Measurements from ENCODE around the gene DGCR2.

The DGCR2 gene

DNA sequence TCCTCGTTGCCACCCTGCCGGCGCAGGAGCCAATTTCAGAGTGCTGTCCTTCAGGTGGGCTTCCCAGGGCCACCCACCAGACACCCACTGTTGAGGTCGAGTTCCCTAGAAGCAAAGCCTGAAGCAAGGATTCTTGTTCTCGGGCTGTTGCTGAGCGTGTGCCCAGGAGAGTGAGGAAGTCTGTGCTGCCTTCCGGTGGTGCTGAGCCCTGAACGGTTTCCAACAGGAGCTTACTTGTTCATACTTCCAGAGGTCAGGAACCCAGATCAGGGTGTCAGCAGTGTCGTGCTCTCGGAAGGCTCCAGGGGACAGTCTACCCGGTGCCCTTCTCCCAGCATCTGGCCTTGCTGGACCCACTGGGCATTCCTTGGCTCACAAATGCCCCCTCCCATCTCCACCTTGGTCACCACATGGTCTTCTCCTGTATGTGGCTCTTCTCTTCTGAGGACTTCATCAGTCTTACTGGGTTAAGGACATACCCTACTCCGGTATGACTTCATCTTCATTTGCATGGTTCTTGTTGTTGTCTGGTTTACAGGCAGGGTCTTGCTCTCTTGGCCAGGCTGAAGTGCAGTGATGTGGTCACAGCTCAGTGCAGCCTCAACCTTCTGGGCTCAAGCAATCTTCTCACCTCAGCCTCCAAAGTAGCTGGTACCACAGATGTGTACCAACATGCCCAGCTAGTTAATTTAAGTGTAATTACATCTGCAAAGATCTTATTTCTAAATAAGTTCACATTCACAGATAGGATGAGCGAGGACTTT, 45.1 kb upstream of the DGCR2 start:
- TF ChIP-seq EP300 (IDR thresholded peaks at IDR 0.05; ENCODE audit: borderline replicate concordance) (no peak), TEAD4 (IDR thresholded peaks at IDR 0.05) (no peak), CREB1 (IDR thresholded peaks at IDR 0.05; ENCODE audit: low read depth) (no peak), YY1 (IDR thresholded peaks at IDR 0.05; ENCODE audit: low read depth) (no peak), RAD21 (IDR thresholded peaks at IDR 0.05; ENCODE audit: low read depth) (no peak), NFIC (IDR thresholded peaks at IDR 0.05) (no peak), TCF12 (IDR thresholded peaks at IDR 0.05; ENCODE audit: low read depth) (no peak), EGR1 (IDR thresholded peaks at IDR 0.05) (no peak), MAX (IDR thresholded peaks at IDR 0.05) (no peak), FOXM1 (IDR thresholded peaks at IDR 0.05; ENCODE audit: borderline replicate concordance, low read depth) (no peak), TAF1 (IDR thresholded peaks at IDR 0.05; ENCODE audit: low read depth) (no peak), ZBTB7A (IDR thresholded peaks at IDR 0.05; ENCODE audit: low read depth) (no peak), CEBPB (IDR thresholded peaks at IDR 0.05) (no peak)
- TF ChIP-seq, protein P1, sequence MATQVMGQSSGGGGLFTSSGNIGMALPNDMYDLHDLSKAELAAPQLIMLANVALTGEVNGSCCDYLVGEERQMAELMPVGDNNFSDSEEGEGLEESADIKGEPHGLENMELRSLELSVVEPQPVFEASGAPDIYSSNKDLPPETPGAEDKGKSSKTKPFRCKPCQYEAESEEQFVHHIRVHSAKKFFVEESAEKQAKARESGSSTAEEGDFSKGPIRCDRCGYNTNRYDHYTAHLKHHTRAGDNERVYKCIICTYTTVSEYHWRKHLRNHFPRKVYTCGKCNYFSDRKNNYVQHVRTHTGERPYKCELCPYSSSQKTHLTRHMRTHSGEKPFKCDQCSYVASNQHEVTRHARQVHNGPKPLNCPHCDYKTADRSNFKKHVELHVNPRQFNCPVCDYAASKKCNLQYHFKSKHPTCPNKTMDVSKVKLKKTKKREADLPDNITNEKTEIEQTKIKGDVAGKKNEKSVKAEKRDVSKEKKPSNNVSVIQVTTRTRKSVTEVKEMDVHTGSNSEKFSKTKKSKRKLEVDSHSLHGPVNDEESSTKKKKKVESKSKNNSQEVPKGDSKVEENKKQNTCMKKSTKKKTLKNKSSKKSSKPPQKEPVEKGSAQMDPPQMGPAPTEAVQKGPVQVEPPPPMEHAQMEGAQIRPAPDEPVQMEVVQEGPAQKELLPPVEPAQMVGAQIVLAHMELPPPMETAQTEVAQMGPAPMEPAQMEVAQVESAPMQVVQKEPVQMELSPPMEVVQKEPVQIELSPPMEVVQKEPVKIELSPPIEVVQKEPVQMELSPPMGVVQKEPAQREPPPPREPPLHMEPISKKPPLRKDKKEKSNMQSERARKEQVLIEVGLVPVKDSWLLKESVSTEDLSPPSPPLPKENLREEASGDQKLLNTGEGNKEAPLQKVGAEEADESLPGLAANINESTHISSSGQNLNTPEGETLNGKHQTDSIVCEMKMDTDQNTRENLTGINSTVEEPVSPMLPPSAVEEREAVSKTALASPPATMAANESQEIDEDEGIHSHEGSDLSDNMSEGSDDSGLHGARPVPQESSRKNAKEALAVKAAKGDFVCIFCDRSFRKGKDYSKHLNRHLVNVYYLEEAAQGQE (IDR thresholded peaks at IDR 0.05; ENCODE audit: low read depth), result no peak
- TF ChIP-seq, protein P2, sequence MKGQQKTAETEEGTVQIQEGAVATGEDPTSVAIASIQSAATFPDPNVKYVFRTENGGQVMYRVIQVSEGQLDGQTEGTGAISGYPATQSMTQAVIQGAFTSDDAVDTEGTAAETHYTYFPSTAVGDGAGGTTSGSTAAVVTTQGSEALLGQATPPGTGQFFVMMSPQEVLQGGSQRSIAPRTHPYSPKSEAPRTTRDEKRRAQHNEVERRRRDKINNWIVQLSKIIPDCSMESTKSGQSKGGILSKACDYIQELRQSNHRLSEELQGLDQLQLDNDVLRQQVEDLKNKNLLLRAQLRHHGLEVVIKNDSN (IDR thresholded peaks at IDR 0.05), result no peak

DNA sequence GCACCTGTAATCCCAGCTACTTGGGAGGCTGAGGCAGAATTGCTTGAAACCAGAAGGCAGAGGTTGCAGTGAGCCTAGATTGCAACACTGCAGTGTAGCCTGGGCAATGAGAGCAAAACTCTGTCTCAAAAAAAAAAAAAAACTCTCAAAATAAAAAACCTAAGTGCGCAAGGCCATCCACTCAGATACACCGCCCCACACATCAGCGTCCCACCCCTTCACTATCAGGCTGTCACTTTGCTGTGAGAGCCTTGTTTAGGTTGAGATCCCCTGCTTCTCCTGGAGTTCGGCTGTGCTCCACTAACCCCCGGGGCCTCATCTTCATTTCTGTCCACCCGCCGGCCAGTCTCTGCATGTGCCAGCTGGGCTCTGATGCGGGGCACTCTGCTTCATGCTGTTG, 44.2 kb upstream of the DGCR2 start:
- no peak for TF ChIP-seq MAX (IDR thresholded peaks at IDR 0.05)
- TF ChIP-seq EP300 (IDR thresholded peaks at IDR 0.05; ENCODE audit: borderline replicate concordance), result no peak
- no peak for TF ChIP-seq YY1 (IDR thresholded peaks at IDR 0.05; ENCODE audit: low read depth)
- TF ChIP-seq NFIC (IDR thresholded peaks at IDR 0.05), result no peak
- no peak for TF ChIP-seq FOXM1 (IDR thresholded peaks at IDR 0.05; ENCODE audit: borderline replicate concordance, low read depth)
- TF ChIP-seq, protein P1 (IDR thresholded peaks at IDR 0.05; ENCODE audit: low read depth), result no peak
- no peak for TF ChIP-seq CREB1 (IDR thresholded peaks at IDR 0.05; ENCODE audit: low read depth)
- TF ChIP-seq CEBPB (IDR thresholded peaks at IDR 0.05), result no peak
- no peak for TF ChIP-seq EGR1 (IDR thresholded peaks at IDR 0.05)
- no peak for TF ChIP-seq TAF1 (IDR thresholded peaks at IDR 0.05; ENCODE audit: low read depth)
- TF ChIP-seq TEAD4 (IDR thresholded peaks at IDR 0.05), result no peak
- no peak for TF ChIP-seq RAD21 (IDR thresholded peaks at IDR 0.05; ENCODE audit: low read depth)
- no peak for TF ChIP-seq ZBTB7A (IDR thresholded peaks at IDR 0.05; ENCODE audit: low read depth)
- no peak for TF ChIP-seq TCF12 (IDR thresholded peaks at IDR 0.05; ENCODE audit: low read depth)
- TF ChIP-seq, protein P2 (IDR thresholded peaks at IDR 0.05), result no peak

GRCh38 chr22:19164425-19164824, 42.2 kb upstream of the DGCR2 start:
- no peak for TF ChIP-seq CREB1 (IDR thresholded peaks at IDR 0.05; ENCODE audit: low read depth)
- no peak for TF ChIP-seq MAX (IDR thresholded peaks at IDR 0.05)
- no peak for TF ChIP-seq EGR1 (IDR thresholded peaks at IDR 0.05)
- TF ChIP-seq RAD21 (IDR thresholded peaks at IDR 0.05; ENCODE audit: low read depth), result no peak
- no peak for TF ChIP-seq CEBPB (IDR thresholded peaks at IDR 0.05)
- TF ChIP-seq EP300 (IDR thresholded peaks at IDR 0.05; ENCODE audit: borderline replicate concordance), result no peak
- TF ChIP-seq ZBTB7A (IDR thresholded peaks at IDR 0.05; ENCODE audit: low read depth), result no peak
- TF ChIP-seq FOXM1 (IDR thresholded peaks at IDR 0.05; ENCODE audit: borderline replicate concordance, low read depth), result no peak
- no peak for TF ChIP-seq TCF12 (IDR thresholded peaks at IDR 0.05; ENCODE audit: low read depth)
- no peak for TF ChIP-seq TEAD4 (IDR thresholded peaks at IDR 0.05)
- TF ChIP-seq, protein P2 (IDR thresholded peaks at IDR 0.05), result no peak
- TF ChIP-seq YY1 (IDR thresholded peaks at IDR 0.05; ENCODE audit: low read depth), result no peak
- TF ChIP-seq, protein P1 (IDR thresholded peaks at IDR 0.05; ENCODE audit: low read depth), result no peak
- TF ChIP-seq NFIC (IDR thresholded peaks at IDR 0.05), result no peak
- TF ChIP-seq TAF1 (IDR thresholded peaks at IDR 0.05; ENCODE audit: low read depth), result no peak
